ENCODE measurements around the gene LRIG1.
A peak's percentile ranks its signal among the peaks of the same experiment; 100 is the strongest.

Gene LRIG1

GRCh38 chr3:66486202-66486601 lies 14.6 kb downstream of the LRIG1 start:
- no peak for DNase-seq

- no peak for DNase-seq
Observed at GRCh38 chr3:66485291-66485968, 15.4 kb downstream of the LRIG1 start.

- DNase-seq: no peak
Observed at GRCh38 chr3:66484106-66484844, 16.5 kb downstream of the LRIG1 start.

DNA sequence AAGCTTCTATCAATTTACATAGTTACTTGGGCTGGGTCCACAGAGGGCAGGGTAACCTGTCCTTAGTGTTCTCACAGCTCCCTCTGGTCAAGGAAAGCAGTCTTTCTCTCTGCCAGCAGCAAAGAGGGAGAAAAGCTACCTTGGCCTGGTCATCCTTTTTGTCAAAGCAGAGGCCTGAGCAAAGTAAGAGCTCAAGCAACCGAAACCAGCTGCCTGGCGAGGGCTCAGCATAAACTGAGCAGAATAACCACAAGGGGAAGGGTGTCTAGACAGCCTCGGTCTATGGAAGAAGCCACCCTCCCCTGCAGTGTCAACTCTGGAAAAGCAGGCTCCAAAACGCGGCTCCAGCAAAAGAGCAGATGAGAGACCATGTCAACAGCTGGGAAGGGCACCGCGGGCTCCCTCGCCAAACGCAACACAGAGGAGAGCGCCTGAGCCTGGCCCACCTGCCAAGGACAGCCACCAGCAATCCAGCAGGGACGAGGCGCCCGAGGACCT lies 17.4 kb downstream of the LRIG1 start:
- no peak for DNase-seq

- no peak for DNase-seq
Observed at GRCh38 chr3:66483006-66483405, 17.8 kb downstream of the LRIG1 start.

DNA sequence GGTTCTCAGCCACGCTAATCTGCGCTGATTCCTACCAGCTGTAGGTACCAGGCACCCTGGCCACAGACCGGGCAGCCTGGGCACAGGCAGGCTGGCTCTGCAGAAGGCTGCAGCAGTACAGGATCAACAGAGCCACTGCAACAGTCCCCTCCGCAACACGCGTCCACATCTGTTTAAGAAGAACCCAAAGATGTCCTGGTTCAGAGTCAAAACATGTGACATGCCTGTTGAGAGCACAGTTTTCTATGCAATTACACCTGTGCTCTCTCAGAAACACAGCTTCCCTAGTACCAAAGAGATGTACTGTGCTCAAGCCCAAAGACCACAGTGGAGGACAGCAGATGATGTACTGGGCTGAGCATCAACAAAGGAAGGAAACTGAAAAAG lies 18.8 kb downstream of the LRIG1 start:
- DNase-seq: no peak

GRCh38 chr3:66481071-66482017 lies 19.5 kb downstream of the LRIG1 start:
- no peak for DNase-seq

GRCh38 chr3:66480666-66481065 lies 20.2 kb downstream of the LRIG1 start:
- no peak for DNase-seq

GRCh38 chr3:66479532-66479947 lies 21.3 kb downstream of the LRIG1 start:
- no peak for DNase-seq

DNA sequence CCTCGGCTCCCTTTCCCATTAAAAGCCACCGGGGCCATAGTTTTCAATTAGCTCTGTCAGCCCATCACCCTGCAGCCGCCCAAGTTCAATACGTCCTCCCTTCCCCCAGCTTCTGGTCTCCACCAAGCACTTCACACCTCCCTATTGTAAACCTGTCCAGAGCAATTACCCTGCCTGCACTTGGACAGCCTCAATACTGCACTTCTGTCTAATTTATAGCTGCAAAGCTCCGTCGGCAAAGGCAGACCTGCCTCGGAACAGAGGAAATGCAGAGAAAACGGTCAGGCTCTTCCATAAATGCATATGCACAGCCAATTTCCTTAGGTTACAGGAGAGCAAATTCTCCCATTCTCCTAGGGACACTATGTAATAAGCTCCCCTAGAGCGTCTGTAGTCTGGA lies 21.9 kb downstream of the LRIG1 start:
- no peak for DNase-seq

DNA sequence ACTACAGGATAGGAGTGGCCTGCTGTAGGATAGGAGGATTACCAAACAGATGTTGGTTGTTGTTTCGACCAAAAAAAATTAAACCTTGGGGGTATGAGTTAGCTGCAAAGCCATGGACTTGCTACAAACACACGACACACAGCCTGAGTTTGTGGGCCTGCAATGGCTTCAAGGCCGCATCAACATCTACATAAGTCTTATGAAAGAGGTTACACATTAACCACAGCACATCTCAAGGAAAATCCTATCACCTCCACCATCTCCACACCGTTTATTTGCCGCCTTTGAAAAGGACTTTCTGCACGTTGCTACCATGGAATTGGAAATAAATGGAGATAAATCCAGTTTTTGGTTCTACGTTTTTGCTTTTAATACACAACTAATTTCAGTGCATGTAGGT lies 23.0 kb downstream of the LRIG1 start:
- DNase-seq: no peak

- no peak for DNase-seq
Observed at GRCh38 chr3:66476852-66477381, 23.9 kb downstream of the LRIG1 start.

DNA sequence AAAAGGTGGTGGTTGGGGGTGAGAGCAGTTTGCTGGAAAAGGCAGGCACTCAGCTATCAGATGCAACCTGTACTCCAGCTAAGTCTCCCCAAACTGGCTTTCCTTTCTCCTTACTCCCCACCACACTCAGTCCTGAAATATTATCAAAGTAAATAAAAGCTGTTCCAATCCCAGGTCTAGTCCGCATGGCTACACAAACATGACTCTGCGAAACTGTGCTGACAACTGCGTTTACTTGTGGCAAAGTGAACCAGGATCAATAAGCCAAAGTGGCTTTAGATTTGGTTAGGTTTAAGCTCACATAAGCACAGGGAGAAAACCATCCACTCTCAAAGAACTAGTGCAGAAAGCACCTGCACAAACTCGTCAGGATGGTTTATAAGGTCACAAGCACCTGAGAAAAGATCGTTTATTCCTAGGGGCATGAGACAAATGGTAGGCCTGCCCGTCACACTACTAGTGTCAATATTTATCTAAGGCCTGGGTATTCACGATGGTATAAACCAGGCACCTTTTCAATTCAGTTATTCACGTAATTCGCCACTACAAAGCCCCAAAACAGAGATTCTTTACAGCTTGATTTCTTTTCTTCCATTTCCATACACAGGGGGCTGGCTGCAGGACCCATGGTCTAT lies 25.3 kb downstream of the LRIG1 start:
- DNase-seq: no peak

- DNase-seq: peak; percentile 35
Observed at GRCh38 chr3:66473692-66474091, 27.1 kb downstream of the LRIG1 start.

DNA sequence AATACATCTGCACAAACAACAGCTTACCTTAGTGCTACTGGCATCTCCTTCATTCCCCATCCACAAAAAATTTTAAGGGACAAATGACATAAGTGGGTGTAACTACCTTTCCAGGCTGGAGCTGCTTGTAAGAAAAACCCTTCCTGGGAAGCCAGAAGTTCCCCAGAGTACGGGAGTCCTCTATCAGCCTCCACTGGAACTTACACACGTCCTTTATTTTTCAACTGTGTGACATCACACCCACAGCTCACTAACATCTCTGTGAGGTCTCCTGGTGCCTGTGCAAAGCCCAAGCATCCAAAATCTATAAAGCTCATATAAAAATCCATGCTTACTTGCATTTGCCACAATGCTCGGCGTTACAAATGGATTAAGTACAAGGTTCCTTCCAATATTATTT lies 27.6 kb downstream of the LRIG1 start:
- no peak for DNase-seq

DNA sequence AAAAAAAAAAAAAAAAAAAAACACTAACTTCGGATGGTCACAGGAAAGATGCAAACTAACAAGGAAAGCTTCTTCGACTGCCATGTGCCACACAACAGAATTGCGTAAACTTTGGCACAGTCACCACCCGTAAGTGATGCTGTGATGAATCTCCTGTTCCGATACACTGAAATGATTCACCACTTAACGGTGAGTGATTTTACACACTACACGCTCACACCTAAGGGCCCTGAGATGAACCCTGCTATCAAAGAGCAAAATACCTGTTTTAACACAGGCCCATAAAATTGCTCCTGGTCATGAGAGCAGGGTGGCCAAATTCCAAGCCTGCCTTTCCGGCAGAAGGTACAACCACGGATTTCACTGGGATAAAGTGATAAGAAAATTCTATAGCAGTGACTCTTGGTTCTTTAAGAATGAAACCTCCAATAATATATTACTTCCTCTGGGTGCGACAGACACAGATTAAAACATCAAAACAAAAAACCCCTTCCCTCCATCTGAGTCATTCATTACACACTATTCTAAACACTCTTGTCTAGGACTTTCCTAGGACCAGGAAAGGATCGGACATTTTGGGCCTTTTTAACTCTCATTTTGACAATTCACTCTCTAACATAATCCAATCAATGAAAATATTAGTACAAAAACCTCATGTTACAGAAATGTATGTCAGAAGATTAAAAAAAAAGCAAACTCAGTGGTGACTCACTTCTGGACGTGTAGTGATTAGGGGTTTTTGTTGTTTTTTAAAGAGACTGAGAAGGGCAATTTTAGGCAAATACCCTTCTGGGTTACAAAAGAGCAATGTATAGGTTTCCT lies 28.3 kb downstream of the LRIG1 start:
- peak; percentile 72 for DNase-seq

GRCh38 chr3:66470956-66471686 lies 29.7 kb downstream of the LRIG1 start:
- DNase-seq: no peak

DNA sequence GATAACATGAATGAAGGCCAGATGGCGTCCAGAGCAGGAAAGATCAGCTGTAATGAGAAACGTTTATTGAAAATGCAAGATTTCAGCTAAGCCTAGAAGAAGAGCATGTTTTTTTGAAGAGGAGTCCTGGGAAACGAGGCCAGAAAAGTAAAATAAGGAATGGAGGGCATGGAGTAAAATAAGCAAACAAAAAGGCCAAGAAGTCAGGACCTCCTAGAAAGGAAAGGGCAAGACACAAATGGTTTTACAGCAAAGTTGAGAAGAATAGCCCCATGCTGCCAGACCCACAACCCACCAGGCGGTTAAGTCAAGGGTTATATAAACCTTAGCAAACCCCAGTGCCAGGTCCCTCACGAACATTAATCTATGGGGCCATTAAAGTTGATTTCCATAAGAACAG lies 30.5 kb downstream of the LRIG1 start:
- no peak for DNase-seq

GRCh38 chr3:66469220-66469640 lies 31.6 kb downstream of the LRIG1 start:
- DNase-seq: peak; percentile 60

DNA sequence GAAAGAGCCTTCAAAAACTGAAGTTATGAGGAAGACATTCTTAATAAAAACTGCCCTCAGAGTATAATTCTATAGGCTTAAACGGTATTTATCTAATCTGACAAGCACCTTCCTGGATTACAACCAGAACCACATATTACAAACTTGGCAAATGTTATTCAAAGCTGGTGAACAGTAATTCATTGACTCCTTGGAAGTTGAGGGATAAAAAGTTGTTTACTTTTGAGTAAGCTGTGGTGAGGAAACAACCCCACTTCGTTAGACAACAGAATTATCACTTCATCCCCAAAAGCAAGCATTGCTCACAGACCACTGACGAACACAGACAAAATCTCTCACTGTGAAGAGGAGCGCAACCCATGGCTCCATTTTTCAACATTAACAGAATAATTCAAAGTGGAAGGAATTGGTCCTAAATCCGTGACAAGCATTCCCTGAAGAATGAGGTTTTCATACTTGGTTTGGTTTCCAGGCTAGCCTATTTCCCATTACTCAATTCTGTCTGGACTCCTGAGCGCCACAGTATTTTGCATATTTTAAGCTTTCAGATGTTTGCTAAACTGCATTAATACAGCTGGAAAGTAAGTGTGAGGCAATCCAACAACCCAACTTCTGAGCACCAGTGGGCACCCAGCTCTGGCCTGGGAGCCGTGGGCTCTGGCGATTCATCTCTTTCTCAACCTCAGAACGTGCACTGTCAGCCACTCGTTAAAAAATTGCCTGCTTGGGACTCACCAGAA lies 32.7 kb downstream of the LRIG1 start:
- DNase-seq: peak; percentile 5

Measured in inflammatory macrophage treated with lipopolysaccharide for 4 hours (primary cell).